ENCODE measurements around the gene ULK1. TPM values are rescaled to one million over a fixed set of nuclear protein-coding genes. Genes with fewer than 3 reads are reported as not detected.

The ULK1 gene
- total RNA-seq, 2 donors from 2014 or later: 20.3 to 31.9 TPM

DNA sequence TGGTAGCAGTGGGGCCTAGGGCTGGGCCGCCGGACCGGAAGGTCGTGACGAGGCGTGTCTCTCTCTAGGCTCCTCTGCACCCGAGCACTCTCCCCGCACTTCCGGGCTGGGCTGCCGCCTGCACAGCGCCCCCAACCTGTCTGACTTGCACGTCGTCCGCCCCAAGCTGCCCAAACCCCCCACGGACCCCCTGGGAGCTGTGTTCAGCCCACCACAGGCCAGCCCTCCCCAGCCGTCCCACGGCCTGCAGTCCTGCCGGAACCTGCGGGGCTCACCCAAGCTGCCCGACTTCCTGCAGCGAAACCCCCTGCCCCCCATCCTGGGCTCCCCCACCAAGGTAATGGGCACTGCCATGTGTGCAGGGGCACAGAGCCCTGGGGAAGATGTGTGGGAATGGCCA lies 21.4 kb downstream of the ULK1 start:
- TF ChIP-seq, protein P1, sequence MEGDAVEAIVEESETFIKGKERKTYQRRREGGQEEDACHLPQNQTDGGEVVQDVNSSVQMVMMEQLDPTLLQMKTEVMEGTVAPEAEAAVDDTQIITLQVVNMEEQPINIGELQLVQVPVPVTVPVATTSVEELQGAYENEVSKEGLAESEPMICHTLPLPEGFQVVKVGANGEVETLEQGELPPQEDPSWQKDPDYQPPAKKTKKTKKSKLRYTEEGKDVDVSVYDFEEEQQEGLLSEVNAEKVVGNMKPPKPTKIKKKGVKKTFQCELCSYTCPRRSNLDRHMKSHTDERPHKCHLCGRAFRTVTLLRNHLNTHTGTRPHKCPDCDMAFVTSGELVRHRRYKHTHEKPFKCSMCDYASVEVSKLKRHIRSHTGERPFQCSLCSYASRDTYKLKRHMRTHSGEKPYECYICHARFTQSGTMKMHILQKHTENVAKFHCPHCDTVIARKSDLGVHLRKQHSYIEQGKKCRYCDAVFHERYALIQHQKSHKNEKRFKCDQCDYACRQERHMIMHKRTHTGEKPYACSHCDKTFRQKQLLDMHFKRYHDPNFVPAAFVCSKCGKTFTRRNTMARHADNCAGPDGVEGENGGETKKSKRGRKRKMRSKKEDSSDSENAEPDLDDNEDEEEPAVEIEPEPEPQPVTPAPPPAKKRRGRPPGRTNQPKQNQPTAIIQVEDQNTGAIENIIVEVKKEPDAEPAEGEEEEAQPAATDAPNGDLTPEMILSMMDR (IDR thresholded peaks at IDR 0.05): no peak
- no peaks in the 10 kb centered on the region for H3K27me3 ChIP-seq
- no peaks in the 10 kb centered on the region for H3K4me1 ChIP-seq
- no peaks in the 10 kb centered on the region for H3K9me3 ChIP-seq
- H3K4me3 ChIP-seq: no peak overlapping the region
- no peak overlapping the region for H3K9ac ChIP-seq (ENCODE audit: low read depth in 2 of 2, low read length in 2 of 2)
- intact Hi-C loops (cut with DNase I): no loop called here
- no peak overlapping the region for H3K27ac ChIP-seq
- no peaks in the 10 kb centered on the region for H3K36me3 ChIP-seq
- DNase-seq: no peak

DNA sequence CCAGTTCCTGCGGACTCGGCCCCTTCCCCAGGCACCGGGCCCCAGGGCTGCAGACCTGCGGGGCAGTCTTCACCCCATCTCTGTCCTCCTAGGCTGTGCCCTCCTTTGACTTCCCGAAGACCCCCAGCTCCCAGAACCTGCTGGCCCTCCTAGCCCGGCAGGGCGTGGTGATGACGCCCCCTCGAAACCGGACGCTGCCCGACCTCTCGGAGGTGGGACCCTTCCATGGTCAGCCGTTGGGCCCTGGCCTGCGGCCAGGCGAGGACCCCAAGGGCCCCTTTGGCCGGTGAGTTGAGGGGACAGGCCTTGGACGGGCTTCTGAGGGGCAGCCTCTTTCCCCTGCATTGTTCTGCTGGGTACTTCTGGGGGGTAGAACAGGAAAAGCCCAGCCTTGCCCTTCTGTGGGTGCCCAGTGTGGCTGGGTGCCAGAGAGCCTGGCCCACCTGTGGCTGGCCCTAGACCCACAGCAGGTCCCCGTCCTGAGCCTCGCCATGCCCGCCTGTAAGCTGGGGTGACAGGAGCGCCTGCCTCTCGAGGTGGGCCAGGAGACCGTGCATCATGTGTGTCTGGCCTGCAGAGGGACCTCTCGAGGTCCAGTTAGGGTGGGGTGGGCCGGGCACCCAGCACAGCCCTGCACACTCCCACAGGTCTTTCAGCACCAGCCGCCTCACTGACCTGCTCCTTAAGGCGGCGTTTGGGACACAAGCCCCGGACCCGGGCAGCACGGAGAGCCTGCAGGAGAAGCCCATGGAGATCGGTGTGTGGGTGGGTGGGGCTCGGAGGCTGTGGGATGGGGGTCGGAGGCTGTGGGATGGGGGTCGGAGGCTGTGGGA lies 22.1 kb downstream of the ULK1 start:
- Histone ChIP-seq H3K4me3 (no peak overlapping the region), H3K36me3 (no peaks in the 10 kb centered on the region), H3K9me3 (no peaks in the 10 kb centered on the region), H3K27ac (no peak overlapping the region), H3K9ac (ENCODE audit: low read depth in 2 of 2, low read length in 2 of 2) (no peak overlapping the region), H3K27me3 (no peaks in the 10 kb centered on the region), H3K4me1 (no peaks in the 10 kb centered on the region)
- no peak for DNase-seq
- TF ChIP-seq, protein P1 (IDR thresholded peaks at IDR 0.05): no peak
- intact Hi-C loops (cut with DNase I): no loop called here

DNA sequence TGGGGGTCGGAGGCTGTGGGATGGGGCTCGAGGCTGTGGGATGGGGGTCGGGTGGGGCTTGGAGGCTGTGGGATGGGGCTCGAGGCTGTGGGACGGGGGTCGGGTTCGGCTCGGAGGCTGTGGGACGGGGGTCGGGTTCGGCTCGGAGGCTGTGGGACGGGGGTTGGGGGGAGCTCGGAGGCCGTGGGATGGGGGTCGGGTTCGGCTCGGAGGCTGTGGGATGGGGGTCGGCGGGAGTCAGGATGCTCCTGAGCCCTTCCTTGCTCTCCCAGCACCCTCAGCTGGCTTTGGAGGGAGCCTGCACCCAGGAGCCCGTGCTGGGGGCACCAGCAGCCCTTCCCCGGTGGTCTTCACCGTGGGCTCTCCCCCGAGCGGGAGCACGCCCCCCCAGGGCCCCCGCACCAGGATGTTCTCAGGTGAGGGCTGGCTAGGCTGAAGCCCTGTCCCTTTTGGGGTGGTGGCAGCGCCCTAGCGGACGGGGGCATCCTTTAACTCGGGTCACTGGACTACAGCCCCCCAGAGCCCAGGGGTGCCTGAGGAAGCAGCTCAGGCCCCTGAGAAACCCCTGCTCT lies 22.8 kb downstream of the ULK1 start:
- intact Hi-C loops (cut with DNase I): no loop called here
- no peak overlapping the region for H3K9ac ChIP-seq (ENCODE audit: low read depth in 2 of 2, low read length in 2 of 2)
- H3K36me3 ChIP-seq: no peaks in the 10 kb centered on the region
- H3K27me3 ChIP-seq: no peaks in the 10 kb centered on the region
- no peaks in the 10 kb centered on the region for H3K4me1 ChIP-seq
- TF ChIP-seq, protein P1 (IDR thresholded peaks at IDR 0.05): no peak
- no peak for DNase-seq
- no peaks in the 10 kb centered on the region for H3K9me3 ChIP-seq
- H3K4me3 ChIP-seq: no peak overlapping the region
- H3K27ac ChIP-seq: no peak overlapping the region

DNA sequence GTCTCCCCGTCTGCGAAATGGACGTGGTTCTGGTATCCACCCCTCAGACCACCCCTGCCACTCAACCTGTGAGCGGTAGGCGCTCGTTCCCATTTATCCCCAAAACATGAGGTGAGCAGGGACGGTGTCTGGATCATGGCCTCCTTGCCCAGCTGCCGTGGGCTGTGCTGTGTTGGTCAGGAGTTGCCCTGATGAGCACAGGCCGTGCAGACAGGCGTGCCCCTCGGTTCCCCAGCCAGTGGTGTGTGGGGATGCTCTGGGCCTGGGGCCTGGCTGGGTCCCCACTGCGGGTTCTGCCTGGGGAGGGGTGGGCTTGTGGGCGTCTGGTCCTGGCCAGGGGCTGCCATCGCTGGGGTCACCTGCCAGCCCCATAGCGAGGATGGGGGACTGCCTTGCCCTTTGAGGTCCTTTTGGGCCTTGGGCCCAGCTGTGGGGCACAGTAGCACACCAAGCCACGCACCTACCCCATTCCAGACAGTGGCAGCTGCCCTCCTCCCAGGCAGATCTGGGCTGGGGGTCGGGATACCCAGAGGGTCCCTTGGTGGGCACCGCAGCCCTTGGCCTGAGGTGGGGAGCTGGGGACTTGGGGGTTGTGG lies 23.4 kb downstream of the ULK1 start:
- no peaks in the 10 kb centered on the region for H3K27me3 ChIP-seq
- no peaks in the 10 kb centered on the region for H3K36me3 ChIP-seq
- TF ChIP-seq, protein P1 (IDR thresholded peaks at IDR 0.05): no peak
- no peak overlapping the region for H3K4me3 ChIP-seq
- intact Hi-C loops (cut with DNase I): no loop called here
- no peak overlapping the region for H3K9ac ChIP-seq (ENCODE audit: low read depth in 2 of 2, low read length in 2 of 2)
- H3K9me3 ChIP-seq: no peaks in the 10 kb centered on the region
- H3K4me1 ChIP-seq: no peaks in the 10 kb centered on the region
- H3K27ac ChIP-seq: no peak overlapping the region
- no peak for DNase-seq

DNA sequence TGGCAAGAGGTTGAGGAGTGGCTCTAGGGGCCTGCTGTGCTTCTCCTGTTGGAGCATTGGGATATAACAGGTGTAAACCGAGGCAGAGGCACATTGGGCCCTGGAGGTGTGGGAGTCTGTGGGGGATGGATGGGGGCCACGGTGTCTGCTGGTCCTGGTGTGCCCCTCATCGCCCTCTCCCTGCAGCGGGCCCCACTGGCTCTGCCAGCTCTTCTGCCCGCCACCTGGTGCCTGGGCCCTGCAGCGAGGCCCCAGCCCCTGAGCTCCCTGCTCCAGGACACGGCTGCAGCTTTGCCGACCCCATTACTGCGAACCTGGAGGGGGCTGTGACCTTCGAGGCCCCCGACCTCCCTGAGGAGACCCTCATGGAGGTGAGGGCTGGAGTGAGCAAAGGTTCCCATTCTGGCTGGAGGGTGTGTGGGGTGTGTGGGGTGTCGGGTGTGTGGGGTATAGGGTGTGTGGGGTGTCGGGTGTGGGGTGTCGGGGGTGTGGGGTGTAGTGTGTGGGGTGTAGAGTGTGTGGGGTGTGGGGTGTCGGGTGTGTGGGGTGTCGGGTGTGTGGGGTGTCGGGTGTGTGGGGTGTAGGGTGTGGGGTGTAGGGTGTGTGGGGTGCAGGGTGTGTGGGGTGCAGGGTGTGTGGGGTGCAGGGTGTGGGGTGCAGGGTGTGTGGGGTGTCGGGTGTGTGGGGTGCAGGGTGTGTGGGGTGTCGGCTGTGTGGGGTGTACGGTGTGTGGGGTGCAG lies 24.1 kb downstream of the ULK1 start:
- no peak overlapping the region for H3K9ac ChIP-seq (ENCODE audit: low read depth in 2 of 2, low read length in 2 of 2)
- H3K4me3 ChIP-seq: no peak overlapping the region
- no peak overlapping the region for H3K27ac ChIP-seq
- no peaks in the 10 kb centered on the region for H3K4me1 ChIP-seq
- intact Hi-C loops (cut with DNase I): no loop called here
- H3K9me3 ChIP-seq: no peaks in the 10 kb centered on the region
- TF ChIP-seq, protein P1 (IDR thresholded peaks at IDR 0.05): no peak
- no peaks in the 10 kb centered on the region for H3K27me3 ChIP-seq
- no peaks in the 10 kb centered on the region for H3K36me3 ChIP-seq
- no peak for DNase-seq
